Endodermal cell (in vitro differentiated cells): ENCODE data around the gene APOBEC3B. TPM values are rescaled to one million over a fixed set of nuclear protein-coding genes. Genes with fewer than 3 reads are reported as not detected.

ENCODE experiments used
- DNase-seq: peaks from one replicate; pipeline ENCODE4 v3.0.0-alpha.2; 2017
- H3K27ac ChIP-seq: 2 replicates; pipeline ENCODE4 v1.5.1; 2013; ENCODE audit warnings: mild to moderate bottlenecking, low read depth, low read length, moderate library complexity
- H3K27me3 ChIP-seq: 2 replicates; pipeline ENCODE4 v1.6.1; 2013; ENCODE audit warnings: mild to moderate bottlenecking, low read length, moderate library complexity; ENCODE audit not compliant: insufficient read depth, control insufficient read depth, poor library complexity, severe bottlenecking
- H3K36me3 ChIP-seq: 2 replicates; pipeline ENCODE4 v1.7.0; 2013; ENCODE audit warnings: mild to moderate bottlenecking, low read length, moderate library complexity; ENCODE audit not compliant: control insufficient read depth, insufficient read depth
- H3K4me1 ChIP-seq: one replicate; pipeline ENCODE4 v1.7.0; 2013; ENCODE audit warnings: low read length; ENCODE audit not compliant: control insufficient read depth, insufficient read depth
- H3K4me3 ChIP-seq: 2 replicates; pipeline ENCODE4 v1.5.1; 2013; ENCODE audit warnings: mild to moderate bottlenecking, low read length, moderate library complexity
- H3K9ac ChIP-seq: 2 replicates; pipeline ENCODE4 v1.6.1; 2013; ENCODE audit warnings: mild to moderate bottlenecking, low read length, moderate library complexity; ENCODE audit not compliant: poor library complexity, severe bottlenecking; ENCODE audit errors: extremely low read depth
- H3K9me3 ChIP-seq: 2 replicates; pipeline ENCODE4 v1.6.1; 2013; ENCODE audit warnings: mild to moderate bottlenecking, low read length, moderate library complexity; ENCODE audit not compliant: control insufficient read depth
- H3K27ac Mint-ChIP-seq: 2 replicates; pipeline ENCODE4 v1.8.0; 2020; ENCODE audit warnings: mixed read lengths
- H3K27me3 Mint-ChIP-seq: 2 replicates; pipeline ENCODE4 v1.8.0; 2021; ENCODE audit warnings: mild to moderate bottlenecking, mixed read lengths; ENCODE audit not compliant: insufficient read depth
- H3K36me3 Mint-ChIP-seq: 2 replicates; pipeline ENCODE4 v1.8.0; 2020; ENCODE audit warnings: low read depth, mixed read lengths
- H3K4me1 Mint-ChIP-seq: 2 replicates; pipeline ENCODE4 v1.8.0; 2020; ENCODE audit warnings: mixed read lengths
- H3K4me3 Mint-ChIP-seq: 2 replicates; pipeline ENCODE4 v1.8.0; 2020; ENCODE audit warnings: mild to moderate bottlenecking, moderate library complexity, mixed read lengths
- H3K9me3 Mint-ChIP-seq: 2 replicates; pipeline ENCODE4 v1.8.0; 2020; ENCODE audit warnings: mild to moderate bottlenecking, mixed read lengths
- CTCF ChIP-seq: fragments of 200-600 bp; sonication (generic); conservative IDR thresholded peaks from 2 replicates; pipeline ENCODE4 v1.5.0; 2021; ENCODE audit warnings: antibody characterized with exemption, mild to moderate bottlenecking
- WGBS, 2 experiments: methylation state at CpG; one replicate each; pipeline versions ENCODE4 v1.1.5 to v1.1.7; 2013; ENCODE audit warnings: missing lambda C conversion rate in 2 of 2, mixed read lengths in 1 of 2; ENCODE audit not compliant: insufficient coverage in 1 of 2, insufficient read length in 1 of 2; 5-methylcytosine and 5-hydroxymethylcytosine counted together
- total RNA-seq, 2 donors: library from RNA; stranded (reverse); fragmentation: NEBNext Ultra II Directional in 1 of 2; extraction: Animal tissue kit (Norgen Biotek cat#: 25700) in 1 of 2; gene quantifications; 2 replicates in 1 of 2; 3 replicates in 1 of 2; pipeline ENCODE4 v1.2.1, GENCODE V29; 2021

Gene APOBEC3B
- total RNA-seq, 2 donors from 2014 or later = 4.1 to 5.4 TPM

GRCh38 chr22:38964306-38964705 is 17.8 kb upstream of the APOBEC3B start:
- H3K9ac ChIP-seq = no peak overlapping the region
- Mint-ChIP-seq H3K9me3 (no peaks in the 10 kb centered on the region), H3K27ac (no peak overlapping the region), H3K4me3 (no peak overlapping the region), H3K27me3 (peaks cover 5% of the 10 kb centered on the region), H3K4me1 (peaks cover 5% of the 10 kb centered on the region), H3K36me3 (no peaks in the 10 kb centered on the region)
- no peaks in the 10 kb centered on the region for H3K9me3 ChIP-seq
- no peaks in the 10 kb centered on the region for H3K27me3 ChIP-seq
- H3K36me3 ChIP-seq = no peaks in the 10 kb centered on the region
- TF ChIP-seq CTCF = no peak
- DNase-seq = no peak
- no peak overlapping the region for H3K27ac ChIP-seq
- H3K4me3 ChIP-seq = no peak overlapping the region
- 80 to 92% methylated on average over 1 to 7 of the region's 7 CpGs for WGBS, 2 experiments
- H3K4me1 ChIP-seq = peaks cover 6% of the 10 kb centered on the region

- H3K27me3 ChIP-seq = no peaks in the 10 kb centered on the region
- no peaks in the 10 kb centered on the region for H3K36me3 ChIP-seq
- no peak overlapping the region for H3K27ac Mint-ChIP-seq
- H3K9me3 ChIP-seq = no peaks in the 10 kb centered on the region
- no peak overlapping the region for H3K4me3 ChIP-seq
- peaks cover 5% of the 10 kb centered on the region for H3K27me3 Mint-ChIP-seq
- 78 to 85% methylated on average over 3 to 4 of the region's 4 CpGs for WGBS, 2 experiments
- H3K4me1 ChIP-seq = peaks cover 6% of the 10 kb centered on the region
- H3K4me3 Mint-ChIP-seq = no peak overlapping the region
- no peak overlapping the region for H3K27ac ChIP-seq
- H3K4me1 Mint-ChIP-seq = peaks cover 5% of the 10 kb centered on the region
- DNase-seq = no peak
- H3K9me3 Mint-ChIP-seq = no peaks in the 10 kb centered on the region
- H3K9ac ChIP-seq = no peak overlapping the region
- H3K36me3 Mint-ChIP-seq = no peaks in the 10 kb centered on the region
- TF ChIP-seq CTCF = no peak
Measured at GRCh38 chr22:38964989-38965388, 17.2 kb upstream of the APOBEC3B start.

- Mint-ChIP-seq H3K4me3 (no peak overlapping the region), H3K27ac (no peak overlapping the region), H3K4me1 (peaks cover 5% of the 10 kb centered on the region), H3K36me3 (no peaks in the 10 kb centered on the region), H3K27me3 (peaks cover 9% of the 10 kb centered on the region), H3K9me3 (no peaks in the 10 kb centered on the region)
- DNase-seq = no peak
- TF ChIP-seq CTCF = no peak
- H3K9me3 ChIP-seq = no peaks in the 10 kb centered on the region
- H3K9ac ChIP-seq = no peak overlapping the region
- H3K4me1 ChIP-seq = peaks cover 6% of the 10 kb centered on the region
- H3K27ac ChIP-seq = no peak overlapping the region
- H3K27me3 ChIP-seq = no peaks in the 10 kb centered on the region
- 81 to 84% methylated on average over 10 to 14 of the region's 14 CpGs for WGBS, 2 experiments
- no peaks in the 10 kb centered on the region for H3K36me3 ChIP-seq
- H3K4me3 ChIP-seq = no peak overlapping the region
Measured at GRCh38 chr22:38965614-38966379, 16.4 kb upstream of the APOBEC3B start.
